Thyroid gland (tissue), 4 donors: Measurements from ENCODE around the gene YTHDF1.

ENCODE experiments used
- POLR2A ChIP-seq, 2 donors: fragments of 450-650 bp; IDR thresholded peaks; one replicate each; pipeline ENCODE4 v1.6.1; 2017; ENCODE audit warnings: antibody characterized with exemption in 2 of 2, mild to moderate bottlenecking in 2 of 2, moderate library complexity in 1 of 2
- TF ChIP-seq, protein P1 (sequence below), 6 experiments: fragments of 200-600 bp in 3 of 6; fragments of 450-650 bp in 3 of 6; sonication (generic) in 3 of 6; IDR thresholded peaks; one replicate each; pipeline ENCODE4 v1.5.1; 2016 to 2019; ENCODE audit warnings: antibody characterized with exemption in 6 of 6, mild to moderate bottlenecking in 2 of 6, inconsistent platforms in 1 of 6, moderate library complexity in 1 of 6

DNA sequence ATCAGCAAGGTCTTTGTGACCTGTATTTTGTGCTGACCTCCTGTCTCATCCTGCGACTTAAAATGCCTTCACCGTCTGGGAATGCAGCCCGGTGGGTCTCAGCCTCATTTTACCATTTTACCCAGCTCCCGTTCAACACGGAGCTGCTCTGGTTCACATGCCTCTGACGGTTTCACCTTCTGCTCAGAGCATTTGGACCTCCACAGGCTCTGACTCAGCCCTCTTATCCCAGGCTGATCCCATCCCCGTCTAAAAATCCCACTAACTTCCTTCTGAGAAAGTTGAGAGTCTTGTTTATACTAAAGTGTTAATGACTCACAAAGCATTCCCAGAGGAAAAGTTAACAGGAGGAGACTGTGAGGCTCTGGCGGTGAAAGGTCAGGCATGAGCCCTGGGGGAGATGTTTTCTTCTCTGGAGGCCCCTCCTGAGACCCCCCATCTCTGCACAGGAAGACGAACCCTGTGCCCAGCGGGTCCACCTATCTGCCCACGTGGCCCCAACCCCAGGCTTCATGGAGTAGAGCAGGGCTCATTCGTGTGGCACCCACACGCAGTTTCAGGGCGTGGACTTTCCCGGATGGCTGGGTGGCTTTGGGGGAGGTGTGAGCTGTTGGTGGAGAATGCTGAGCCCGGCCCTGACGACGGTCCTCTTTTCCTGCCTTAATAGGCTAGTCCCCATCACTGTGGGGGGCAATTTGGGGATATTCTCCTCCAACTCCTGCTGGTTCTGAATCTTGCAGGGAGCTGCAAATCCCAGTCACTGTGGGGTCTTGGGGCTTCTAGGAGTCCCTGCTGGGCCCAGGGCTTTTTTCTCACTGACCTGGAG is 16.5 kb upstream of the YTHDF1 start:
- TF ChIP-seq, protein P1, sequence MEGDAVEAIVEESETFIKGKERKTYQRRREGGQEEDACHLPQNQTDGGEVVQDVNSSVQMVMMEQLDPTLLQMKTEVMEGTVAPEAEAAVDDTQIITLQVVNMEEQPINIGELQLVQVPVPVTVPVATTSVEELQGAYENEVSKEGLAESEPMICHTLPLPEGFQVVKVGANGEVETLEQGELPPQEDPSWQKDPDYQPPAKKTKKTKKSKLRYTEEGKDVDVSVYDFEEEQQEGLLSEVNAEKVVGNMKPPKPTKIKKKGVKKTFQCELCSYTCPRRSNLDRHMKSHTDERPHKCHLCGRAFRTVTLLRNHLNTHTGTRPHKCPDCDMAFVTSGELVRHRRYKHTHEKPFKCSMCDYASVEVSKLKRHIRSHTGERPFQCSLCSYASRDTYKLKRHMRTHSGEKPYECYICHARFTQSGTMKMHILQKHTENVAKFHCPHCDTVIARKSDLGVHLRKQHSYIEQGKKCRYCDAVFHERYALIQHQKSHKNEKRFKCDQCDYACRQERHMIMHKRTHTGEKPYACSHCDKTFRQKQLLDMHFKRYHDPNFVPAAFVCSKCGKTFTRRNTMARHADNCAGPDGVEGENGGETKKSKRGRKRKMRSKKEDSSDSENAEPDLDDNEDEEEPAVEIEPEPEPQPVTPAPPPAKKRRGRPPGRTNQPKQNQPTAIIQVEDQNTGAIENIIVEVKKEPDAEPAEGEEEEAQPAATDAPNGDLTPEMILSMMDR (IDR thresholded peaks at IDR 0.05) = no peak
- TF ChIP-seq POLR2A (IDR thresholded peaks at IDR 0.05) = no peak
